AG04450 (cell line): ENCODE measurements around the gene RMRP. TPM values are rescaled to one million over a fixed set of nuclear protein-coding genes. Genes with fewer than 3 reads are reported as not detected.
A peak's percentile ranks its signal among the peaks of the same experiment; 100 is the strongest.

Experiments
- CTCF ChIA-PET: fragments of 300-600, 350-600 bp; formaldehyde crosslinking; extraction: SDS; loops from one replicate; lab custom pipeline; 2022; ENCODE audit warnings: antibody characterized with exemption, inconsistent platforms; lab: Charles Lee
- POLR2A ChIA-PET: fragments of 350-600 bp; formaldehyde crosslinking; extraction: SDS; loops from one replicate; lab custom pipeline; 2021; ENCODE audit warnings: antibody characterized with exemption, inconsistent platforms; lab: Yijun Ruan, JAX
- DNase-seq: peaks from one replicate; pipeline ENCODE4 v3.0.0-alpha.2; 2011; ENCODE audit warnings: low read depth, low spot score
- H3K27ac ChIP-seq: one replicate; pipeline ENCODE4 v1.5.1; 2012; ENCODE audit warnings: low read depth, low read length, control low read depth
- H3K27me3 ChIP-seq: one replicate; pipeline ENCODE4 v1.6.0; 2012; ENCODE audit warnings: low read length; ENCODE audit not compliant: control insufficient read depth, insufficient read depth
- H3K4me3 ChIP-seq: 2 replicates; pipeline ENCODE4 v1.5.1; 2011; ENCODE audit warnings: mild to moderate bottlenecking, low read depth, low read length, control low read depth
- H3K9me3 ChIP-seq: 2 replicates; pipeline ENCODE4 v1.5.1; 2012; ENCODE audit warnings: low read length; ENCODE audit not compliant: control insufficient read depth, insufficient read depth
- CTCF ChIP-seq: IDR thresholded peaks from 2 replicates; pipeline ENCODE4 v1.5.1; 2011; ENCODE audit warnings: low read depth, low read length, control low read depth, inconsistent platforms
- polyA plus RNA-seq: library from polyadenylated mRNA; depleted of rRNA; stranded (reverse); fragments of >200 nt; gene quantifications from 2 replicates; pipeline ENCODE4 v1.2.3, GENCODE V29; 2011

Gene RMRP
- polyA plus RNA-seq, 1 experiment: 173 TPM

- CTCF ChIA-PET: interaction anchor here (1.1 to 4.4 kb wide), 12 partner anchors 10 to 49 kb away, joined by 4 to 48 read pairs (median 16); partner anchors contain the start of genes ARHGEF39, CCDC107, RMRP and TLN1
- no peak for TF ChIP-seq CTCF
- Histone ChIP-seq H3K9me3 (no peaks in the 10 kb centered on the region), H3K27me3 (no peaks in the 10 kb centered on the region), H3K27ac (no peak overlapping the region), H3K4me3 (no peak overlapping the region)
- POLR2A ChIA-PET: interaction anchor here (1.3 to 3.8 kb wide), 6 partner anchors 31 to 50 kb away, joined by 3 to 34 read pairs (median 6); partner anchors contain the start of genes CCDC107, CREB3, RMRP and TLN1
- no peak for DNase-seq
These were observed 39.7 kb upstream of the RMRP start for GRCh38 chr9:35697486-35697885.

- peak; percentile 86 for TF ChIP-seq CTCF
- no peaks in the 10 kb centered on the region for H3K27me3 ChIP-seq
- no peak overlapping the region for H3K4me3 ChIP-seq
- H3K27ac ChIP-seq: no peak overlapping the region
- POLR2A ChIA-PET: interaction anchor here (0.7 to 3.8 kb wide), 13 partner anchors 9 to 49 kb away, joined by 3 to 34 read pairs (median 6); partner anchors contain the start of genes ARHGEF39, CCDC107, CREB3 and RMRP
- no peak for DNase-seq
- H3K9me3 ChIP-seq: no peaks in the 10 kb centered on the region
- CTCF ChIA-PET: interaction anchor here (0.6 to 4.4 kb wide), 22 partner anchors 11 to 143 kb away, joined by 3 to 48 read pairs (median 8); partner anchors contain the start of genes ARHGEF39, CA9, CCDC107 and RMRP
These were observed 38.8 kb upstream of the RMRP start for GRCh38 chr9:35696520-35697215.

- CTCF ChIA-PET: interaction anchor here (0.7 to 4.4 kb wide), 19 partner anchors 10 to 74 kb away, joined by 3 to 48 read pairs (median 10); partner anchors contain the start of genes ARHGEF39, CA9, CCDC107 and RMRP
- Histone ChIP-seq H3K27me3 (no peaks in the 10 kb centered on the region), H3K27ac (no peak overlapping the region), H3K4me3 (no peak overlapping the region), H3K9me3 (no peaks in the 10 kb centered on the region)
- TF ChIP-seq CTCF: no peak
- POLR2A ChIA-PET: interaction anchor here (0.6 to 3.8 kb wide), 14 partner anchors 8 to 698 kb away, joined by 3 to 34 read pairs (median 6); partner anchors contain the start of genes ARHGEF39, CCDC107, CREB3 and RMRP
- no peak for DNase-seq
These were observed 38.2 kb upstream of the RMRP start for GRCh38 chr9:35695943-35696401.

GRCh38 chr9:35691757-35692301 lies 34.0 kb upstream of the RMRP start:
- H3K4me3 ChIP-seq: peak overlapping the region; percentile 98; the same call in 1 of the 2 replicates
- no peak for TF ChIP-seq CTCF
- peak overlapping the region; percentile 97 for H3K27ac ChIP-seq
- no peak for DNase-seq
- ChIA-PET POLR2A (interaction anchor here (0.7 to 9.1 kb wide), 10 partner anchors 12 to 40 kb away, joined by 3 to 101 read pairs (median 9); partner anchors contain the start of genes CCDC107, CREB3, RMRP and TLN1), CTCF (interaction anchor here (2.8 kb wide), 1 partner anchor 31 kb away, joined by 10 read pairs; no protein-coding TSS in a partner anchor)
- no peaks in the 10 kb centered on the region for H3K27me3 ChIP-seq
- H3K9me3 ChIP-seq: no peaks in the 10 kb centered on the region; the same call in 1 of the 2 replicates
